ENCODE measurements around the gene GLE1. TPM values are rescaled to one million over a fixed set of nuclear protein-coding genes. Genes with fewer than 3 reads are reported as not detected.
"Not testable (repeated sequence)": the region's sequence is repeated elsewhere in the genome, so short reads cannot be mapped to it uniquely, and the experiment has no call there.

Gene GLE1
- polyA plus RNA-seq, 3 donors: 31.5 to 32.1 (median 31.8) TPM

DNA sequence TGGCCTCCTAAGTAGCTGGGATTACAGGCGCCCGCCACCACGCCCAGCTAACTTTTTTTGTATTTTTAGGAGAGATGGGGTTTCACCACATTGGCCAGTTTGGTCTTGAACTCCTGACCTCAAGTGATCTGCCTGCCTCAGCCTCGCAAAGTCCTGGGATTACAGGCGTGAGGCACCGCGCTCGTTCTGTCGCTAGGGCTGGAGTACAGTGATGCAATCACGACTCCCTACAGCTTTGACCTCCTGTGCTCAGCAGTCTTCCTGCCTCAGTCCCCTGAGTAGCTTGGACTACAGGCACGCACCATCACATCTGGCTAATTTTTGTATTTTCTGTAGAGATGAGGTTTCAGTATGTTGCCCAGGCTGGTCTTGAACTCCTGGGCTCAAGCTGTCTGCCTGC, 82.4 kb downstream of the GLE1 start:
- DNase-seq (ENCODE audit: low read depth in 3 of 3, low spot score in 2 of 3): not testable (repeated sequence)

DNA sequence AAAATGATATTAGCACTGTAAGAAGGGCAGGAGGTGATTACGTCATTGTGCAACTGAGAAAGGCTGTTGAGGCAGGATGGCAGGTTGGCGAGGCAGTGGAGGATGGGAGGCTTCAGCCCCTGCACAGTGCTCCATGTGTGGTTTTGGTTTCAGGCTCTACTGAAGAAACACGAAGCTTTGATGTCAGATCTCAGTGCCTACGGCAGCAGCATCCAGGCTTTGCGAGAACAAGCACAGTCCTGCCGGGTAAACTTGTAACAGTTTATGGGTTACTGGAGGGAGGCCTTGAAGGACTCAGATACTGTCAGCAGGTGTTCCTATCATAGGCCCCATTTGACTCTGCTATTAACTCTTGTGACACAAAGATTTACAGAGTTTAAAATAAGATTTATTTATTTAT, 82.9 kb downstream of the GLE1 start:
- no peak for DNase-seq (ENCODE audit: low read depth in 3 of 3, low spot score in 2 of 3)

DNA sequence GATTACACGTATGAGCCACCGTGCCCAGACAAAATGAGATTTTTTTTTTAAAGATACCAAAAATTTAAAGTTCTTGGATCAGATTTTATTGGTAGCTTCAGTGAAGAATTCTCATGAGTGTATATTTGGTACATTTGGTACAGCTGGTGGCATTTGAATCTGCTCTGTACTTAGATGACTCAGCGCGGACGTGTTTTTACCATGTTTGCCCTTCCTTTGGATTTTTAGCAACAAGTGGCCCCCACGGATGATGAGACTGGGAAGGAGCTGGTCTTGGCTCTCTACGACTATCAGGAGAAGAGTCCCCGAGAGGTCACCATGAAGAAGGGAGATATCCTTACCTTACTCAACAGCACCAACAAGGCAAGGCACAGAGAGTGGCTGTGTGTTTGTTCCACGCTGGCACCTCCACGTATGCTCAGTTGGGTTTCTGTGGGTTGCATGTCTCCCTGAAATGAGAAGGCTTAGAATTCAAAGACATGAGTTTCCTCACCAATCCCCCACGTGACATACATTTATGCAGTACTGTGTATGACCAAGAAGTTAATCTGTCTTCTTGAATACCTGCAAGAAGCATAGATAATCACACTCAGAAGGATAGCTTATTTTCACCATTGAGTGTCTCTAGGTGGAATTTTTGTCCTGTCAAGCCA, 84.2 kb downstream of the GLE1 start:
- no peak for DNase-seq (ENCODE audit: low read depth in 3 of 3, low spot score in 2 of 3)

Other genes starting within 250 kb of the GLE1 start
- gene GOLGA2, start 228.7 kb upstream of the GLE1 start, polyA plus RNA-seq (ENCODE audit: insufficient read length in 3 of 3): 10 to 100 TPM; 67.6 to 71.2 (median 67.6) TPM
- gene SWI5, start 228.4 kb upstream of the GLE1 start, polyA plus RNA-seq (ENCODE audit: insufficient read length in 3 of 3): 10 to 100 TPM; 33.7 to 36.4 (median 36.1) TPM
- gene TRUB2, start 182.3 kb upstream of the GLE1 start, polyA plus RNA-seq (ENCODE audit: insufficient read length in 3 of 3): 10 to 100 TPM; 39.2 to 41.7 (median 39.8) TPM
- gene COQ4, start 181.9 kb upstream of the GLE1 start, polyA plus RNA-seq (ENCODE audit: insufficient read length in 3 of 3): 10 to 100 TPM; 51.1 to 56.2 (median 53.4) TPM
- gene SLC27A4, start 164.2 kb upstream of the GLE1 start, polyA plus RNA-seq (ENCODE audit: insufficient read length in 3 of 3): 10 to 100 TPM; 15.2 to 19.0 (median 16.5) TPM
- gene URM1, start 133.3 kb upstream of the GLE1 start, polyA plus RNA-seq (ENCODE audit: insufficient read length in 3 of 3): 10 to 100 TPM; 51.4 to 60.4 (median 54.5) TPM
- 10 to 100 TPM; 31.2 to 32.3 (median 32.2) TPM for gene CERCAM, start 83.9 kb upstream of the GLE1 start, polyA plus RNA-seq (ENCODE audit: insufficient read length in 3 of 3)
- 10 to 100 TPM; 39.6 to 43.7 (median 43.3) TPM for gene ODF2, start 48.7 kb upstream of the GLE1 start, polyA plus RNA-seq (ENCODE audit: insufficient read length in 3 of 3)
- 100 to 1,000 TPM; 288 to 327 (median 319) TPM for gene SPTAN1, start 47.9 kb downstream of the GLE1 start, polyA plus RNA-seq (ENCODE audit: insufficient read length in 3 of 3)
- gene DYNC2I2, start 152.1 kb downstream of the GLE1 start, polyA plus RNA-seq (ENCODE audit: insufficient read length in 3 of 3): 10 to 100 TPM; 54.2 to 58.1 (median 57.6) TPM
- 100 to 1,000 TPM; 701 to 773 (median 755) TPM for gene SET, start 184.5 kb downstream of the GLE1 start, polyA plus RNA-seq (ENCODE audit: insufficient read length in 3 of 3)
- 10 to 100 TPM in 1 of 3 donors, 1 to 10 TPM in 2; 8.3 to 10.2 (median 9.3) TPM for gene PKN3, start 197.8 kb downstream of the GLE1 start, polyA plus RNA-seq (ENCODE audit: insufficient read length in 3 of 3)
- 10 to 100 TPM; 14.4 to 19.5 (median 17.0) TPM for gene ZDHHC12, start 219.4 kb downstream of the GLE1 start, polyA plus RNA-seq (ENCODE audit: insufficient read length in 3 of 3)

Data from right renal cortex interstitium (tissue), 3 donors.